DOHH2 (cell line): Measurements from ENCODE around the gene WEE1.

Experiments
- H3F3A ChIP-seq: fragments of 200-600 bp; sonication (generic), shearing (Covaris generic); 2 replicates; pipeline ENCODE4 v1.6.0; 2016; ENCODE audit warnings: antibody characterized with exemption, mild to moderate bottlenecking; ENCODE audit not compliant: control insufficient read depth, insufficient read depth
- H3K27ac ChIP-seq: fragments of 200-600 bp; sonication (generic); 2 replicates; pipeline ENCODE4 v1.5.1; 2014; ENCODE audit warnings: low read depth, mild to moderate bottlenecking, low read length, moderate library complexity
- H3K27me3 ChIP-seq: fragments of 200-600 bp; sonication (generic); 2 replicates; pipeline ENCODE4 v1.6.1; 2014; ENCODE audit warnings: mild to moderate bottlenecking, low read length, mixed read lengths; ENCODE audit not compliant: control insufficient read depth
- H3K36me3 ChIP-seq: fragments of 200-600 bp; sonication (generic); 2 replicates; pipeline ENCODE4 v1.6.1; 2014; ENCODE audit warnings: mild to moderate bottlenecking, low read length, moderate library complexity, mixed read lengths; ENCODE audit not compliant: control insufficient read depth
- H3K4me1 ChIP-seq: fragments of 200-600 bp; sonication (generic); 2 replicates; pipeline ENCODE4 v1.6.1; 2014; ENCODE audit warnings: mild to moderate bottlenecking, low read length, mixed read lengths; ENCODE audit not compliant: control insufficient read depth
- H3K4me2 ChIP-seq: fragments of 200-600 bp; sonication (generic); 2 replicates; pipeline ENCODE4 v1.6.0; 2014; ENCODE audit warnings: mild to moderate bottlenecking, low read length, moderate library complexity
- H3K4me3 ChIP-seq: fragments of 200-600 bp; sonication (generic); 2 replicates; pipeline ENCODE4 v1.5.1; 2014; ENCODE audit warnings: mild to moderate bottlenecking, low read length, mixed read lengths
- H3K79me2 ChIP-seq: fragments of 200-600 bp; sonication (generic); 2 replicates; pipeline ENCODE4 v1.6.1; 2014; ENCODE audit warnings: mild to moderate bottlenecking, low read length, mixed read lengths; ENCODE audit not compliant: control insufficient read depth
- H3K9me2 ChIP-seq: fragments of 200-600 bp; sonication (generic); replicated peaks from 2 replicates; pipeline ENCODE4 v1.6.1; 2014; ENCODE audit warnings: mild to moderate bottlenecking, low read length, mixed read lengths; ENCODE audit not compliant: control insufficient read depth
- H3K9me3 ChIP-seq: fragments of 200-600 bp; sonication (generic); 2 replicates; pipeline ENCODE4 v1.6.1; 2014; ENCODE audit warnings: antibody characterized with exemption, low read length, mixed read lengths; ENCODE audit not compliant: control insufficient read depth, insufficient read depth
- H4K20me1 ChIP-seq: fragments of 200-600 bp; sonication (generic); 2 replicates; pipeline ENCODE4 v1.6.0; 2014; ENCODE audit warnings: low read depth, mild to moderate bottlenecking, antibody characterized with exemption, low read length, moderate library complexity; ENCODE audit not compliant: control insufficient read depth, insufficient read depth
- EZH2phosphoT487 ChIP-seq: fragments of 200-600 bp; sonication (generic); IDR thresholded peaks from 2 replicates; pipeline ENCODE4 v1.6.1; 2017; ENCODE audit warnings: borderline replicate concordance, mild to moderate bottlenecking, antibody characterized with exemption, low read length, moderate library complexity, mixed read lengths
- TF ChIP-seq, protein P1 (sequence below): fragments of 200-600 bp; sonication (generic); IDR thresholded peaks from one replicate; pipeline ENCODE4 v1.5.1; 2014; ENCODE audit warnings: antibody characterized with exemption, mild to moderate bottlenecking, low read depth, low read length; ENCODE audit not compliant: poor library complexity, severe bottlenecking

The WEE1 gene

DNA sequence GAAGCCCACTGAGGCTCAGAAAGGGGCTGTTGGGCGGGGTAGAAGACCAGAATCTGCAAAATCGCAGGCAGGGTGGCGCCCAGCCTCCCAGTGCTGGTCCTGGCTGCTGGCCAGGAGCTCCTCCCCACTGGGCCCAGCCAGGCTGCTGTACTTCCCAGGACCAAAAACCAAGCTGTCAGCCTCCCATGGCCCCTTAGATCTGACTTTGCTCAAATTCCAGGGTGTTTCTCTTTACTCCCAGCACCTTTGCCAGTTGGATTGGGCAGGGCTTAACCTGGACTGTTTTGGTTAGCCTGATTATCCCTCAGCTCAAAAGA lies 44.2 kb upstream of the WEE1 start:
- H4K20me1 ChIP-seq: no peaks in the 10 kb centered on the region
- H3K36me3 ChIP-seq: peaks cover 25% of the 10 kb centered on the region
- H3F3A ChIP-seq: peaks cover 9% of the 10 kb centered on the region; the same call in 1 of the 2 replicates
- no peak overlapping the region for H3K4me2 ChIP-seq
- H3K4me1 ChIP-seq: peaks cover 4% of the 10 kb centered on the region; the same call in 1 of the 2 replicates
- no peak overlapping the region for H3K4me3 ChIP-seq
- no peaks in the 10 kb centered on the region for H3K9me3 ChIP-seq
- no peaks in the 10 kb centered on the region for H3K9me2 ChIP-seq
- H3K27ac ChIP-seq: no peak overlapping the region
- H3K27me3 ChIP-seq: no peaks in the 10 kb centered on the region
- H3K79me2 ChIP-seq: no peaks in the 10 kb centered on the region
- TF ChIP-seq EZH2phosphoT487: no peak
- TF ChIP-seq, protein P1, sequence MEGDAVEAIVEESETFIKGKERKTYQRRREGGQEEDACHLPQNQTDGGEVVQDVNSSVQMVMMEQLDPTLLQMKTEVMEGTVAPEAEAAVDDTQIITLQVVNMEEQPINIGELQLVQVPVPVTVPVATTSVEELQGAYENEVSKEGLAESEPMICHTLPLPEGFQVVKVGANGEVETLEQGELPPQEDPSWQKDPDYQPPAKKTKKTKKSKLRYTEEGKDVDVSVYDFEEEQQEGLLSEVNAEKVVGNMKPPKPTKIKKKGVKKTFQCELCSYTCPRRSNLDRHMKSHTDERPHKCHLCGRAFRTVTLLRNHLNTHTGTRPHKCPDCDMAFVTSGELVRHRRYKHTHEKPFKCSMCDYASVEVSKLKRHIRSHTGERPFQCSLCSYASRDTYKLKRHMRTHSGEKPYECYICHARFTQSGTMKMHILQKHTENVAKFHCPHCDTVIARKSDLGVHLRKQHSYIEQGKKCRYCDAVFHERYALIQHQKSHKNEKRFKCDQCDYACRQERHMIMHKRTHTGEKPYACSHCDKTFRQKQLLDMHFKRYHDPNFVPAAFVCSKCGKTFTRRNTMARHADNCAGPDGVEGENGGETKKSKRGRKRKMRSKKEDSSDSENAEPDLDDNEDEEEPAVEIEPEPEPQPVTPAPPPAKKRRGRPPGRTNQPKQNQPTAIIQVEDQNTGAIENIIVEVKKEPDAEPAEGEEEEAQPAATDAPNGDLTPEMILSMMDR: no peak

DNA sequence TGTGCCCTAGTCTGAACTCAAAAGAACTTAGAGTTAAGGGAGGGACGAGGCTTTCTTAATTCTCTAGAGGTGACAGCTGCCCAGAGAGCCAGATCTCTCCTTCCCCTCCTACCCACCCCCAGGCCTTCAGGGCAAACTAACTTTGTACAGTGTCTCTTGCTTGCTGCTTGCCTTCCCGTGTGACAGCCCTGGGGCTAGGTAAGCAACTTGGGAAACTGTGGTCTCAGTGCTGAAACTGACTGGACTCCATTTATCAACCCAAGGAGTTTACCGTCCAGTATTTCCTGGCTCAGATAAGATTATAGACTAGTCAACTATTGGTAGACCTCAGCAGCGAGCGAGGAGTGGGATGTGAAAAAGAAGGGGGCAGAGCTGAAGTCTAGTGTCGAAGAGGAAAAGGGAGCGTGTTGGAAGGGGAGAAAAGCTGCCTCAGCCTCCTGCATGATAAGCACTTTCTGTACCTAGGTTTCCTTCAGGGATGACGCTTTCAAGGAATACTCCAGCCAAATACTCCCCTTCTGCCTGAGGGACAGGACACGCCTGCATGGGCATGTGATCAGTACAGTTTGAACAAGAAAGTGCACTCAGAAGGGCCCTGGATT lies 43.3 kb upstream of the WEE1 start:
- Histone ChIP-seq H4K20me1 (no peaks in the 10 kb centered on the region), H3K27ac (no peak overlapping the region), H3K79me2 (no peaks in the 10 kb centered on the region), H3K27me3 (no peaks in the 10 kb centered on the region), H3K4me3 (no peak overlapping the region), H3K9me3 (no peaks in the 10 kb centered on the region), H3F3A (peaks cover 9% of the 10 kb centered on the region; the same call in 1 of the 2 replicates), H3K4me1 (peaks cover 11% of the 10 kb centered on the region), H3K36me3 (peaks cover 21% of the 10 kb centered on the region), H3K9me2 (no peaks in the 10 kb centered on the region), H3K4me2 (no peak overlapping the region)
- TF ChIP-seq, protein P1: no peak
- no peak for TF ChIP-seq EZH2phosphoT487

GRCh38 chr11:9530901-9531625 lies 42.4 kb upstream of the WEE1 start:
- peaks cover 9% of the 10 kb centered on the region; the same call in 1 of the 2 replicates for H3F3A ChIP-seq
- H3K4me3 ChIP-seq: no peak overlapping the region
- peaks cover 14% of the 10 kb centered on the region for H3K36me3 ChIP-seq
- no peaks in the 10 kb centered on the region for H3K9me3 ChIP-seq
- no peaks in the 10 kb centered on the region for H4K20me1 ChIP-seq
- no peak overlapping the region for H3K4me2 ChIP-seq
- H3K79me2 ChIP-seq: no peaks in the 10 kb centered on the region
- TF ChIP-seq, protein P1: no peak
- TF ChIP-seq EZH2phosphoT487: no peak
- no peaks in the 10 kb centered on the region for H3K9me2 ChIP-seq
- peaks cover 14% of the 10 kb centered on the region for H3K4me1 ChIP-seq
- H3K27me3 ChIP-seq: no peaks in the 10 kb centered on the region
- H3K27ac ChIP-seq: no peak overlapping the region
